Liver (tissue), 9 donors: ENCODE results near the gene CDC42EP1. TPM values are rescaled to one million over a fixed set of nuclear protein-coding genes. Genes with fewer than 3 reads are reported as not detected.
"Not testable (repeated sequence)": the region's sequence is repeated elsewhere in the genome, so short reads cannot be mapped to it uniquely, and the experiment has no call there.

Experiments
- DNase-seq: peaks from one replicate; pipeline ENCODE4 v3.0.0-alpha.2; 2017; ENCODE audit warnings: low spot score
- H3K27ac ChIP-seq, 2 donors: one replicate each; pipeline ENCODE4 v1.7.0; 2013; ENCODE audit warnings: inconsistent platforms in 2 of 2, low read length in 2 of 2, control low read depth in 1 of 2, low read depth in 1 of 2, mild to moderate bottlenecking in 1 of 2
- H3K27me3 ChIP-seq, 4 donors: one replicate each; pipeline versions ENCODE4 v1.6.1 to v1.7.0; 2013; ENCODE audit warnings: low read length in 3 of 4, inconsistent platforms in 1 of 4, mild to moderate bottlenecking in 1 of 4, moderate library complexity in 1 of 4; ENCODE audit not compliant: control insufficient read depth in 4 of 4, insufficient read depth in 4 of 4
- H3K36me3 ChIP-seq, 4 donors: one replicate each; pipeline versions ENCODE4 v1.6.1 to v1.7.0; 2013; ENCODE audit warnings: low read length in 3 of 4, mild to moderate bottlenecking in 3 of 4, low read depth in 1 of 4, moderate library complexity in 1 of 4; ENCODE audit not compliant: control insufficient read depth in 4 of 4, insufficient read depth in 3 of 4
- H3K4me1 ChIP-seq, 4 donors: one replicate each; pipeline versions ENCODE4 v1.6.1 to v1.7.0; 2013; ENCODE audit warnings: low read length in 3 of 4, mild to moderate bottlenecking in 3 of 4, moderate library complexity in 1 of 4; ENCODE audit not compliant: control insufficient read depth in 4 of 4, insufficient read depth in 4 of 4
- H3K4me3 ChIP-seq, 3 donors: one replicate each; pipeline versions ENCODE4 v1.6.1 to v1.7.0; 2013; ENCODE audit warnings: low read length in 3 of 3, control low read depth in 1 of 3, low read depth in 1 of 3, mild to moderate bottlenecking in 1 of 3
- H3K9ac ChIP-seq, 2 donors: one replicate each; pipeline ENCODE4 v1.7.0; 2013; ENCODE audit warnings: low read length in 2 of 2, mild to moderate bottlenecking in 2 of 2, moderate library complexity in 2 of 2, control low read depth in 1 of 2, low read depth in 1 of 2
- H3K9me3 ChIP-seq, 4 donors: one replicate each; pipeline versions ENCODE4 v1.6.1 to v1.7.0; 2013; ENCODE audit warnings: low read length in 3 of 4; ENCODE audit not compliant: control insufficient read depth in 4 of 4
- ATF3 ChIP-seq: IDR thresholded peaks from 2 replicates; pipeline ENCODE4 v1.6.1; 2016; ENCODE audit warnings: antibody characterized with exemption
- CTCF ChIP-seq: fragments of 150-350 bp; IDR thresholded peaks from 2 replicates; pipeline ENCODE4 v1.5.1; 2017; ENCODE audit warnings: improper control_type of control experiment, low read depth, low read length; ENCODE audit not compliant: missing input control
- EGR1 ChIP-seq, 2 donors: IDR thresholded peaks; 2 replicates each; pipeline ENCODE4 v1.6.1; 2016 to 2018; ENCODE audit warnings: antibody characterized with exemption in 2 of 2, low read depth in 2 of 2
- FOXA1 ChIP-seq: IDR thresholded peaks from 2 replicates; pipeline ENCODE4 v1.6.1; 2016; ENCODE audit warnings: antibody characterized with exemption
- FOXA2 ChIP-seq: IDR thresholded peaks from 2 replicates; pipeline ENCODE4 v1.6.1; 2016; ENCODE audit warnings: antibody characterized with exemption
- GABPA ChIP-seq, 2 donors: IDR thresholded peaks in 1 of 2; conservative IDR thresholded peaks in 1 of 2; 2 replicates each; pipeline ENCODE4 v1.6.1; 2016; ENCODE audit warnings: antibody characterized with exemption in 2 of 2, mild to moderate bottlenecking in 1 of 2, moderate library complexity in 1 of 2
- HNF4A ChIP-seq, 2 donors: conservative IDR thresholded peaks; 2 replicates each; pipeline ENCODE4 v1.6.1; 2016; ENCODE audit warnings: antibody characterized with exemption in 2 of 2, mild to moderate bottlenecking in 2 of 2
- HNF4G ChIP-seq: IDR thresholded peaks from 2 replicates; pipeline ENCODE4 v1.6.1; 2016; ENCODE audit warnings: antibody characterized with exemption
- JUND ChIP-seq, 2 donors: IDR thresholded peaks; 2 replicates each; pipeline ENCODE4 v1.6.1; 2016; ENCODE audit warnings: antibody characterized with exemption in 2 of 2
- RAD21 ChIP-seq, 2 donors: IDR thresholded peaks; 2 replicates each; pipeline ENCODE4 v1.6.1; 2016; ENCODE audit warnings: antibody characterized with exemption in 2 of 2, mild to moderate bottlenecking in 2 of 2
- REST ChIP-seq: IDR thresholded peaks from 2 replicates; pipeline ENCODE4 v1.6.1; 2016; ENCODE audit warnings: antibody characterized with exemption, mild to moderate bottlenecking
- RXRA ChIP-seq, 2 donors: IDR thresholded peaks; 2 replicates each; pipeline ENCODE4 v1.6.1; 2017 to 2018; ENCODE audit warnings: antibody characterized with exemption in 2 of 2, mild to moderate bottlenecking in 1 of 2
- SP1 ChIP-seq: IDR thresholded peaks from 2 replicates; pipeline ENCODE4 v1.6.1; 2018; ENCODE audit warnings: antibody characterized with exemption, mild to moderate bottlenecking
- WGBS: extraction: QIAGEN DNeasy Blood & Tissue Kit; methylation state at CpG from one replicate; pipeline ENCODE4 v1.1.7; 2013; 5-methylcytosine and 5-hydroxymethylcytosine counted together
- polyA plus RNA-seq, 2 donors: library from polyadenylated mRNA; stranded (reverse) in 1 of 2; unstranded in 1 of 2; fragments of 200-250 nt in 1 of 2; fragments of >200 nt in 1 of 2; fragmentation: Nextera tagmentation in 1 of 2; extraction: Ambion mirVana in 1 of 2; gene quantifications; one replicate each; pipeline versions ENCODE4 v1.2.1 to v1.2.3, GENCODE V29; 2013 to 2015
- total RNA-seq, 2 donors: library from RNA; depleted of rRNA; stranded (reverse); fragments of >200 nt; gene quantifications; one replicate each; pipeline ENCODE4 v1.2.3, GENCODE V29; 2014
- TF ChIP-seq, protein P1 (sequence below): IDR thresholded peaks from 2 replicates; pipeline ENCODE4 v1.6.1; 2016; ENCODE audit warnings: antibody characterized with exemption
- donor health status: healthy.
- donor health status: healthy.
- donor health status: healthy.
- donor health status: healthy.
- donor health status: healthy.

The CDC42EP1 gene
- total and polyA plus RNA-seq, 4 donors: 10.2 to 66.6 (median 31.2) TPM

GRCh38 chr22:37609240-37610152 lies 49.2 kb downstream of the CDC42EP1 start:
- DNase-seq: no peak
- H3K4me1 ChIP-seq: peaks cover 4 to 44% (median 25%) of the 10 kb centered on the region in 4 donors
- H3K27me3 ChIP-seq: no peaks in the 10 kb centered on the region
- H3K9ac ChIP-seq: peak overlapping the region; percentile 91 to 94
- WGBS: 13% methylated on average over 26 of the region's 26 CpGs
- H3K4me3 ChIP-seq: peak overlapping the region; percentile 66 to 97 (median 68)
- peaks cover 0 to 6% (median under 1%) of the 10 kb centered on the region in 4 donors for H3K36me3 ChIP-seq
- H3K27ac ChIP-seq: peak overlapping the region; percentile 86
- TF ChIP-seq, protein P1, sequence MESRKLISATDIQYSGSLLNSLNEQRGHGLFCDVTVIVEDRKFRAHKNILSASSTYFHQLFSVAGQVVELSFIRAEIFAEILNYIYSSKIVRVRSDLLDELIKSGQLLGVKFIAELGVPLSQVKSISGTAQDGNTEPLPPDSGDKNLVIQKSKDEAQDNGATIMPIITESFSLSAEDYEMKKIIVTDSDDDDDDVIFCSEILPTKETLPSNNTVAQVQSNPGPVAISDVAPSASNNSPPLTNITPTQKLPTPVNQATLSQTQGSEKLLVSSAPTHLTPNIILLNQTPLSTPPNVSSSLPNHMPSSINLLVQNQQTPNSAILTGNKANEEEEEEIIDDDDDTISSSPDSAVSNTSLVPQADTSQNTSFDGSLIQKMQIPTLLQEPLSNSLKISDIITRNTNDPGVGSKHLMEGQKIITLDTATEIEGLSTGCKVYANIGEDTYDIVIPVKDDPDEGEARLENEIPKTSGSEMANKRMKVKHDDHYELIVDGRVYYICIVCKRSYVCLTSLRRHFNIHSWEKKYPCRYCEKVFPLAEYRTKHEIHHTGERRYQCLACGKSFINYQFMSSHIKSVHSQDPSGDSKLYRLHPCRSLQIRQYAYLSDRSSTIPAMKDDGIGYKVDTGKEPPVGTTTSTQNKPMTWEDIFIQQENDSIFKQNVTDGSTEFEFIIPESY: no peak
- no peak for TF ChIP-seq REST
- TF ChIP-seq HNF4G: no peak
- no peak for TF ChIP-seq FOXA2
- no peak for TF ChIP-seq CTCF
- TF ChIP-seq RAD21 (IDR thresholded peaks at IDR 0.05): no peak
- no peak for TF ChIP-seq FOXA1
- TF ChIP-seq HNF4A (conservative IDR thresholded peaks at IDR 0.05): no peak
- TF ChIP-seq GABPA (IDR thresholded peaks at IDR 0.05 in 1 of 2, conservative IDR thresholded peaks at IDR 0.05 in 1 of 2): no peak
- no peak for TF ChIP-seq JUND (IDR thresholded peaks at IDR 0.05)
- no peak for TF ChIP-seq ATF3
- no peak for TF ChIP-seq EGR1 (IDR thresholded peaks at IDR 0.05; ENCODE audit: low read depth in 2 of 2)
- TF ChIP-seq SP1: no peak
- TF ChIP-seq RXRA (IDR thresholded peaks at IDR 0.05): no peak
- no peaks in the 10 kb centered on the region for H3K9me3 ChIP-seq

- WGBS: 77% methylated on average over 3 of the region's 3 CpGs
- Histone ChIP-seq H3K27ac (peak overlapping the region in 1 of 2 donors; percentile 86), H3K4me1 (peaks cover 4 to 44% (median 25%) of the 10 kb centered on the region in 4 donors), H3K9ac (peak overlapping the region; percentile 91 to 94)
- not testable (repeated sequence) for H3K9me3 ChIP-seq, H3K36me3 ChIP-seq, H3K4me3 ChIP-seq, H3K27me3 ChIP-seq, DNase-seq
Observed at GRCh38 chr22:37610153-37610475, 49.8 kb downstream of the CDC42EP1 start.
